SKM-1 (cell line): Measurements from ENCODE around the gene MLANA.

Experiments
- DNase-seq: peaks from one replicate; lab custom pipeline; 2025; ENCODE audit not compliant: unreplicated experiment; lab: John Stamatoyannopoulos, UW

MLANA gene, protein sequence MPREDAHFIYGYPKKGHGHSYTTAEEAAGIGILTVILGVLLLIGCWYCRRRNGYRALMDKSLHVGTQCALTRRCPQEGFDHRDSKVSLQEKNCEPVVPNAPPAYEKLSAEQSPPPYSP

DNA sequence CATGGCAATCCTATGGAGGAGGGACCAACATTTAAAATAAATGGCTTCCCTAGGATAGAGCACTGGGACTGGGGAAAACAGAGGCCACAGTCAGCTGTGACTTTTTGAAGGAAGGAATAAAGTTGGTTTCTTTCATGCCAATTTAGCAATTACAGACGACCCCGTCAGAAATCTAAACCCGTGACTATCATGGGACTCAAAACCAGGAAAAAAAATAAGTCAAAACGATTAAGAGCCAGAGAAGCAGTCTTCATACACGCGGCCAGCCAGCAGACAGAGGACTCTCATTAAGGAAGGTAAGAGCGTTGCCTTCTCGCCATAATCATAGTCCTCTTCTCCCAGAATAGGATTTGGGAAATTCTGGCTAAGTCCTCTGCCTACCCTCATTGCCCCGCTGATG is at the start of gene MLANA:
MLANA (plus strand) TSS at position 249 of the 400 bp plus-strand sequence. CDS start 1,586 bp downstream, outside the sequence.
- DNase-seq, result no peak

DNA sequence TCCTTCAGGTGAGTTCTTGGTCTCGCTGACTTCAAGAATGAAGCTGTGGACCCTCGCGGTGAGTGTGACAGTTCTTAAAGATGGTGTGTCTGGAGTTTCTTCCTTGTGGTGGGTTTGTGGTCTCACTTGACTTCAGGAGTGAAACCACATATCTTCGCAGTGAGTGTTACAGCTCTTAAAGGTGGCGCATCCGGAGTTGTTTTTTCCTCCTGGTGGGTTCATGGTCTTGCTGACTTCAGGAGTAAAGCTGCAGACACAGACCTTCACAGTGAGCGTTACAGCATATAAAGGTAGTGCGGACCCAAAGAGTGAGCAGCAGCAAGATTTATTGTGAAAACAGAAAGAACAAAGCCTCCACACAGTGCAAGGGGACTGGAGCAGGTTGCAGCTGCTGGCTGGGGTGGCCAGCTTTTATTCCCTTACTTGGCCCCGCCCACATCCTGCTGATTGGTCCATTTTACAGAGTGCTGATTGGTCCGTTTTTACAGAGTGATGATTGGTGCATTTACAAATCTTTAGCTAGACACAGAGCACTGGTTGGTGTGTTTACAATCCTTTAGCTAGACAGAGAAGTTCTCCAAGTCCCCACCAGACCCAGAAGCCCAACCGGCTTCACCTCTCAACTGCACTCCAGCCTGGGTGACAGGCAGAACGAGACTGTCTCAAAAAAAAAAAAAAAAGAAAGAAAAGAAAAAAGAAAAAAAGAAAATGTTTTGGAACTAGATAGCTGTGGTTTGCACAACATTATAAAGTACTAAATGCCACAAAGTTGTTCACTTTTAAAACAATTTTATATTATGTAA is 48.7 kb upstream of the MLANA start:
- DNase-seq, result no peak

- no peak for DNase-seq
These were observed 47.5 kb upstream of the MLANA start for GRCh38 chr9:5842929-5843793.

DNA sequence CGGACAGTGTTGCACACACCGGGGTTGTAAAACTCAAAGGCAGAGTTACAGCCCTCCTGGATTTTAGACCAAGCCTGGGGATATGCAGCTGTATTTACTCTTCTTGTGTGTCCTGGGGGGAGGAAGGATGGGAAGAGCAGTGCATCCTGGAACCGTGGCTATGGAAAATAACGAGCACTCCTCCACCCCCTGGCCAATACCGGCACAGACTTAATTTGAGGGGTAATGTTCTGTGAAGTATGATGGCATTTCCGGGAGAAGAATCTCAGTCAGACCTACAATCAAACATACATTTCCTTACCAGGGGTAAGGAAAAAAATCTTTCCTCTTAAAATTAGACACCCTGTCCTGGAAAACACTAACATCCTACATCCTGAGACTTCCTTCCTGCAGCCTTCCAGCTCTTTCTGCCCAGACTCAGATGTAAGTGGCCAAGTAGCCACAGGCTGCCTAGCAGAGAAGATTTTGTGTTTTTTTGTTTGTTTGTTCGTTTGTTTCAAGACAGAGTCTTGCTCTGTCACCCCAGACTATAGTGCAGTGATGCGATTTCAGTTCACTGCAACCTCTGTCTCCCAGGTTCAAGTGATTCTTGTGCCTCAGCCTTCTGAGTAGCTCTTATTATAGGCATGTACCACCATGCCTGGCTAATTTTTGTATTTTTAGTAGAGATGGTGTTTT is 46.8 kb upstream of the MLANA start:
- DNase-seq, result no peak

DNA sequence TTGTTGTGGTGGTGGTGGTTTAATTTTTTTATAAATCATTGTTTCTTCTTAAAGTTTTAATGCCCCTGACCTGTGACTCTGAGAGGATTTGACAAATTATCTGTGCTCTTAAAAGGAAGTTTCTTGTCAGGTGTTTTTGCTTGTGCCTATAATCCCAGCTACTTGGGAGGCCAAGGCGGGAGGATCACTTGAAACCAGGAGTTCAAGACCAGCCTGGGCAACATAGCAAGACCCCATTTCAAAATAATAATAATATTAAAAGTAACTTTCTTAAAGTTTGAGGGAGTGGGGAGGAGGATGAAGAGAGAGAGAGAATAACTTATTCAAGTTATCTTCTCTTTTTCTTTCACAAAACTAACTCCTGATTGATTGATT is 45.5 kb upstream of the MLANA start:
- DNase-seq, result no peak

GRCh38 chr9:5846096-5846495 is 44.6 kb upstream of the MLANA start:
- DNase-seq, result no peak

DNA sequence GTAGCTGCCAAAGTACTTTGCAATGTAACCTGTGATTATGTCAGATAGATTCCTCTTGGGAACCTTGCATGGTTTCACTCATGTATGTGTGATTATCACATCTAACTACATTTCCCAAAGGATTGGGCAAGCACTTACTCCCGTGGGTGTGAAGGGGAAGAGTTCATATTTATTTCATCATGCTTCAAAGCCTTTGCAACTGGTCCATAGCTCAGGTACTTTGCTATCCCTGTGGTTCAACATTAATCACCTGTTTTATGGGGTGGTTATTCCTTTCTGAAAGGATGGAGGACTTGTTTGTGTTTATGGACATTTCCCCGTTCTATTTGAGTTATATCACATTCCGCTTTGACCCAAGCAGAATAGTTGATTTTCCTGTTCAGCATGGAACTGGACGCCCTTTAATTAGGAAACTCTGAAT is 44.2 kb upstream of the MLANA start:
- DNase-seq, result no peak

DNA sequence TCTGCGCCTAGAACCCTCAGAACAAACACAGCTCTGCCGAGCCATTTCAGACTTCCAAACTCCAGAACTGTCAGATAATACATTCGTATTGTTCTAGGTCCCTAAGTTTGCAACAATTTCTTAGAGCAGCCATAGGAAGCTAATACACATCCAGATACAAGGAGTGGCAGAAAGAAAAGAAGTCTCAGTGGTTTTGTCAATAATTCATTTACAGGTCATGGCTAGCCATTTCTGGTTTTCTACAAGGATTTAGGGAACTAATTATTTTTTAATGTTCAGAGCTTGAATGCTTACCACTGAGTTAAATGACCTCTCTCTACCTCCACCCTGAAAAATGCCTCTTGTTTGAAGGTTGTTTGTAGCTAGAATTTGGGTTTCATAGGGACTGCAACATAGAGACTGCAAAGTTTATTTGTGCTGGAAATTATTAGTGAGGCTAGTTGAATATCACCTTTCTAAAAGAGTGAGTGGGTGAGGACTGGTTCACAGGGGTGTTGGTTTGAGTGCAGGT is 42.3 kb upstream of the MLANA start:
- DNase-seq, result no peak

DNA sequence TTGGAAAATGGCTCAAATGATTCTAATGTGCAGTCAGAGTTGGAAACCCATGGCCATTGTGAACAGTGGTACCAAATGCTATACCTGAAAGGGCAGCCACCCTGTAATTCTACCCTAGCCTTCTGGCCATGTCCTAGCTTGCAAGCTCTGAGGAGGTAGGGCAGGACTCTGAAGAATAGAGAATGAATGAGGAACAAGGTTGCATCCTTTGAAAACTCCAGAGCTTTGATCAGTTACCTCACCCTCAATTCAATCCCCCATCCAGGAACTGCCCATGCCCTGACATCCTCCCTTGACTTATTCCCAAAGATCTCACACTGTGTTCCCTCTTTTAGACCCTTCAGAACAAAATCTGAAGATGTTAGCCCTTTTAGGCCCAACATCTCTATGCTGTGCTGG is 40.0 kb upstream of the MLANA start:
- no peak for DNase-seq

DNA sequence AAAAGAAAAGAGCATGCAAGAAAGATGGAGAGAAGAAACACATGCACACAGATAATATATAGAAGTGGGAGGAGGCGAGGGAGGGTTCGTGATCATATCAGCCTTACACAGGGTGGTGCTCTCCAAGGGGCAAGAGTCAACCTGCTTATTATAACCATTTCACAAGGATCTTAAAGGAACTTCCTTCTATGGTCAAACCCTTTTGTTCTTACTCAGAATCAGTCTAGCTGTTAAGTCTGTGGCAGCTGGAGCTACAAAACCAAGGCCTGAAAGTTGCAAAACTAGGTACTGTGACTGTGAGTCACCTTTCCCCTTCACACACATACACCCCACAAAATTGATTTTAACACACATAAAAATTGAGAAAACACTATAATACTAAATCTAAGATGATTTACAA is 39.2 kb upstream of the MLANA start:
- peak; percentile 97 for DNase-seq

- DNase-seq, result no peak
These were observed 37.7 kb upstream of the MLANA start for GRCh38 chr9:5852987-5853386.

DNA sequence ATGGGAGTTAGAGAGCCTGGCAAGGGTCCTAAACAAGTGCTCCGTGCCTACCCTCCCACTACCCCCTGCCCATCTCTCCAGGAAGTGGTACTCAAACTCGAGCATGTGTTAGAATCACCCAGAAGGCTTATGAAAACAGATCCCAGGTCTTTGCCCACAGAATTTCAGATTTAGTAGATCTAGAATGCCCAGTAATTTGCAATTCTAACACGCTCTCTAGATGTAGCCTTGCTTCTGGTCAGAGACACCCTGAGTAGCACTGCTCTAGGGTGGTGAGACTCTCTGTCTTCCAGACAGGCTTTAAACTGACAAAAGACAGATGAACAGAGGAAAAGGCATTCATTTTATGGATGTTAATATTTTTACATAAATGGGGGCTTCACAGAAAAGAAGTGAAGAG is 37.1 kb upstream of the MLANA start:
- DNase-seq, result no peak

DNA sequence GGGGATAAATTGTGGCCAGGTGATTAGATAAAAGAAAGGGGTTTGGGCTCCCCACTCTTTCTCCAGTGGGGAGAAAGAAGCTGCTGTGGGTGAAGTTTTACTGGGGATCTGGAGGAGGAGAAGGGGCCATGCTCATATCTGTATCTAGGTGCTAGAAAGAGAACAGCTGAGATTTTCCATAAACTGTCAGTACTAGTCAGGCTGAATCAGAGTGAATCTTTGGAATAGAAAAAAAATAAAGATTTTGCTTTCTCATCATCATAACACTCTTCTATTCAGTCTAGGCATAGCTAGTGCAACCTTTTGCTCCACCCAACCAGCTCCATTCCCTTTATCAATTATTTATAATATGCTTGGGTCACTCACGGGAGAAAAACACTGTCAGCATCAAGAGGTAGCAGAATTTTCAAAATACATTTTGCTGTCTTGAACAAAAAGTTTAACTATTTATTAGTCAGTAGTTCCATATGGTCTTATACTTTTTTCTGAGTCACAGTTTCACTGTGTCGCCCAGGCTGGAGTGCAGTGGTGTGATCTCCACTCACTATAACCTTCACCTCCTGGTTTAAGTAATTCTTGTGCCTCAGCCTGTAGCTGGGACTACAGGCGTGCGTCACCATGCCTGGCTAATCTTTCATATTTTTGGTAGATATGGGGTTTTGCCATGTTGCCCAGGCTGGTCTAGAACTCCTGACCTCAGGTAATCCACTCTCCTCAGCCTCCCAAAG is 36.5 kb upstream of the MLANA start:
- DNase-seq, result no peak

GRCh38 chr9:5857928-5858327 is 32.8 kb upstream of the MLANA start:
- peak; percentile 48 for DNase-seq

- DNase-seq, result no peak
These were observed 31.9 kb upstream of the MLANA start for GRCh38 chr9:5858833-5859232.

DNA sequence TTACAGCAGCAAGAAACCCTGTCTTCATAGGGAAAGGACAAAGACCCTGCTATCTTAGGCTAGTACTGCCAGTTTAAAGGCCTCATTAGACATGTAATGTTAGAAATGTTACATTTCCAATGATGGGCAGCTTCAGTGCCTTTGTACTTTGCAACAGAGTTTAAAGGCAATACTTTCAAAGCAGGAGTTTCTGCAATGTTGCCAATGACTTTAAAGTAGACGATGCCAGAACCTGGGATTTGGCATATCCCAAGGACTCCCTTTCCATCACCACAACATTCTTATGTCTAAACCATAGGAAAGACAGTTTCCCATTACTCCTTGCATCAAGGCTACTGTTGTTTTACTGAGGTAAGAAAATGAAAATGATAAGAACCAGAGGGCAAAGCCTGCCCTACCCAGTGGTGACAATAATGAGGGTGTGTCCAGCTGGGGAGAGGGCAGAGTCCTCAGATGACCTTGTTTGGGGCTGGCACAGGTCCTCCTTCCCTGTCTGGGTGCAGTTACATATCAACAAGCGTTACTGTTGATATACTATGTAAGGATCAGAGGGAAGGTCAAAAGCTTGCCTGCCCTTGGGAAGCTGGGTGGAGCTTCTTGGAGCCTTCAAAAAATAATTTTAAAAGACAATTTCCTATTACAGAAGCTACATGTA is 27.5 kb upstream of the MLANA start:
- no peak for DNase-seq

DNA sequence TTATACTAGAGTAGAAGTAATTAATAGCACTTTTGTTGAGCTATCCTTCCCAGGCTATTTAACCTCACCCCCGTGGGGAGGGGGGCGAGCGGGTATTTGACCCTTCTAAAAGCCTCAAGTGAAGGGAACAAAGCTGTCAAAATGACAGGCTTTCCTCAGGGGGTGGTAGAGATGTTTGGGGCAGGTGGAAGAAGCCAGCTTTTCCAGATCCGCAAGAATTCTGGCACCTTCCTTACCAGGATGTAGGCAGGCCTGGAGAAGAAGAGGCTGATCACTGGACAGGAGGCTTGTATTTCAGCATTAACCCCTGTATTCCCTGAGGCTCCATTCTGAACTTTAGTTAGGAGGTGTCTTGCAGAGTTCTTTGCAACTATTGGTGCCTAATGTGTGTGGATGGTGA is 26.2 kb upstream of the MLANA start:
- DNase-seq, result no peak

- DNase-seq, result no peak
These were observed 24.4 kb upstream of the MLANA start for GRCh38 chr9:5866272-5866671.

DNA sequence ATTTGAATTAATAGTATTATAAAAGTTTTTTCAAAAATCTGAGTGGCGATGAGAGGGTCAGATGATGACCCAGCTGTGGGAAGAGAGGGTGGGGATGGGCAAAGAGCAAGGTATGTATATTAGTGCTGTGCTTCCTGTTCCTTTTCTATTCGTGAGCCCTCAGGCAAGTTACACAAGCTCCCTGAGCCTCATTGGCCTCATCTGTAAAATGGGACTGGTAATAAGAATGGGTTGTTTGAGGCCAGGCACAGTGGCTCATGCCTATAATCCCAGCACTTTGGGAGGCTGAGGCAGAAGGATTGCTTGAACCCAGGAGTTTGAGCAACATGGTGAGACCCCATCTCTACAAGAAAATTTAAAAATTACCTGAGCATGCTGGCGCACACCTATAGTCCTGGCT is 24.0 kb upstream of the MLANA start:
- no peak for DNase-seq

- DNase-seq, result no peak
These were observed 22.5 kb upstream of the MLANA start for GRCh38 chr9:5868235-5868634.
